H1 (cell line): Measurements from ENCODE around the gene TENT4A. TPM values are rescaled to one million over a fixed set of nuclear protein-coding genes. Genes with fewer than 3 reads are reported as not detected.

Experiments
- CTCF ChIA-PET: fragments of 300-600 bp; sonication (Branson Sonifier 250); formaldehyde crosslinking; loops from one replicate; lab custom pipeline; 2021; ENCODE audit not compliant: partially characterized antibody; lab: Charles Lee
- POLR2A ChIA-PET: fragments of 300-600 bp; sonication (Branson Sonifier 250); formaldehyde crosslinking; loops from one replicate; lab custom pipeline; 2021; ENCODE audit warnings: inconsistent platforms; ENCODE audit not compliant: partially characterized antibody; lab: Charles Lee
- DNase-seq, 2 experiments: peaks; one replicate each; pipeline versions ENCODE4 v3.0.0 to v3.0.0-alpha.2; 2010 to 2022; ENCODE audit warnings: low spot score in 2 of 2, low read depth in 1 of 2, mixed read lengths in 1 of 2
- FAIRE-seq: peaks from 2 replicates; lab custom pipeline; 2011; peaks lifted over from hg19 to GRCh38; lab: Jason Lieb, UNC
- H2AFZ ChIP-seq: 2 replicates; pipeline ENCODE4 v1.8.1; 2012; ENCODE audit warnings: low read length, inconsistent platforms
- H2AK5ac ChIP-seq: 2 replicates; pipeline ENCODE4 v1.6.1; 2013; ENCODE audit warnings: low read depth, low read length
- H2BK120ac ChIP-seq: replicated peaks from 2 replicates; pipeline ENCODE3; 2013; ENCODE audit warnings: low read depth, low read length, inconsistent platforms
- H2BK12ac ChIP-seq: 2 replicates; pipeline ENCODE4 v1.6.1; 2013; ENCODE audit warnings: low read depth, low read length
- H2BK15ac ChIP-seq: 2 replicates; pipeline ENCODE4 v1.6.1; 2013; ENCODE audit warnings: low read length
- H2BK20ac ChIP-seq: 2 replicates; pipeline ENCODE4 v1.6.1; 2013; ENCODE audit warnings: low read length
- H2BK5ac ChIP-seq: 2 replicates; pipeline ENCODE4 v1.6.1; 2013; ENCODE audit warnings: low read depth, low read length
- H3K14ac ChIP-seq: 2 replicates; pipeline ENCODE4 v1.6.1; 2013; ENCODE audit warnings: inconsistent platforms; ENCODE audit not compliant: insufficient read length
- H3K18ac ChIP-seq: 2 replicates; pipeline ENCODE4 v1.6.1; 2013; ENCODE audit warnings: low read length; ENCODE audit errors: extremely low read depth
- H3K23ac ChIP-seq: 2 replicates; pipeline ENCODE4 v1.6.1; 2013; ENCODE audit warnings: inconsistent platforms; ENCODE audit not compliant: insufficient read length
- H3K23me2 ChIP-seq: 2 replicates; pipeline ENCODE4 v1.6.1; 2013; ENCODE audit warnings: low read depth, low read length
- H3K27ac ChIP-seq: 2 replicates; pipeline ENCODE4 v1.6.1; 2011; ENCODE audit warnings: low read depth, low read length, inconsistent platforms
- H3K27me3 ChIP-seq, 4 experiments: replicated peaks in 1 of 4; 1 replicate in 1 of 4; 2 replicates in 3 of 4; pipeline versions ENCODE4 v1.6.1 to v1.8.1; 2011 to 2013; ENCODE audit warnings: low read length in 3 of 4, mild to moderate bottlenecking in 3 of 4, inconsistent platforms in 2 of 4, mixed read lengths in 2 of 4, moderate library complexity in 1 of 4; ENCODE audit not compliant: control insufficient read depth in 3 of 4, insufficient read depth in 3 of 4; ENCODE audit errors: extremely low read depth in 1 of 4
- H3K36me3 ChIP-seq, 4 experiments: 2 replicates each; pipeline versions ENCODE4 v1.6.1 to v1.8.1; 2011 to 2013; ENCODE audit warnings: mild to moderate bottlenecking in 4 of 4, low read length in 3 of 4, moderate library complexity in 2 of 4, control low read depth in 1 of 4, inconsistent platforms in 1 of 4; ENCODE audit not compliant: insufficient read depth in 4 of 4, control insufficient read depth in 2 of 4
- H3K4ac ChIP-seq: replicated peaks from 2 replicates; pipeline ENCODE3; 2013; ENCODE audit warnings: low read length, low read depth, mixed read lengths, inconsistent platforms; ENCODE audit not compliant: insufficient read length
- H3K4me1 ChIP-seq, 4 experiments: replicated peaks in 1 of 4; 1 replicate in 1 of 4; 2 replicates in 3 of 4; pipeline versions ENCODE4 v1.6.1 to v1.8.1; 2011 to 2013; ENCODE audit warnings: low read length in 3 of 4, inconsistent platforms in 2 of 4, mixed read lengths in 1 of 4; ENCODE audit not compliant: insufficient read depth in 4 of 4, control insufficient read depth in 3 of 4
- H3K4me2 ChIP-seq, 2 experiments: 2 replicates each; pipeline versions ENCODE4 v1.6.1 to v1.8.1; 2011 to 2013; ENCODE audit warnings: low read depth in 2 of 2, low read length in 2 of 2, control low read depth in 1 of 2, inconsistent platforms in 1 of 2, mild to moderate bottlenecking in 1 of 2; ENCODE audit not compliant: insufficient read depth in 1 of 2
- H3K4me3 ChIP-seq, 4 experiments: fragments of 200-600, 300-600 bp in 1 of 4; sonication (generic), shearing (Covaris generic), sonication (Bioruptor Twin) in 1 of 4; 2 replicates each; pipeline versions ENCODE4 v1.5.1 to v1.8.1; 2011 to 2016; ENCODE audit warnings: low read length in 4 of 4, low read depth in 3 of 4, control low read depth in 2 of 4, inconsistent platforms in 2 of 4, mild to moderate bottlenecking in 2 of 4, mixed read lengths in 1 of 4, moderate library complexity in 1 of 4; ENCODE audit not compliant: insufficient read depth in 2 of 4; ENCODE audit errors: extremely low read depth in 1 of 4
- H3K56ac ChIP-seq: replicated peaks from 2 replicates; pipeline ENCODE3; 2013; ENCODE audit warnings: low read depth, mild to moderate bottlenecking, mixed read lengths, low read length, inconsistent platforms; ENCODE audit not compliant: insufficient read length
- H3K79me1 ChIP-seq: 2 replicates; pipeline ENCODE4 v1.6.1; 2013; ENCODE audit warnings: low read depth, low read length, control low read depth
- H3K79me2 ChIP-seq, 2 experiments: 2 replicates each; pipeline versions ENCODE4 v1.6.1 to v1.8.1; 2012 to 2013; ENCODE audit warnings: low read length in 2 of 2, mild to moderate bottlenecking in 2 of 2, inconsistent platforms in 1 of 2; ENCODE audit not compliant: insufficient read depth in 2 of 2, control insufficient read depth in 1 of 2
- H3K9ac ChIP-seq, 4 experiments: replicated peaks in 1 of 4; 1 replicate in 1 of 4; 2 replicates in 3 of 4; pipeline versions ENCODE4 v1.6.1 to v1.8.1; 2011 to 2013; ENCODE audit warnings: low read depth in 3 of 4, low read length in 3 of 4, control low read depth in 2 of 4, mild to moderate bottlenecking in 2 of 4, moderate library complexity in 2 of 4, inconsistent platforms in 1 of 4; ENCODE audit errors: extremely low read depth in 1 of 4
- H3K9me3 ChIP-seq, 2 experiments: 2 replicates each; pipeline versions ENCODE4 v1.6.1 to v1.8.1; 2012 to 2013; ENCODE audit warnings: mild to moderate bottlenecking in 2 of 2, moderate library complexity in 2 of 2, control low read depth in 1 of 2, inconsistent platforms in 1 of 2, low read depth in 1 of 2, low read length in 1 of 2, mixed read lengths in 1 of 2; ENCODE audit not compliant: insufficient read depth in 2 of 2
- H4K20me1 ChIP-seq, 2 experiments: replicated peaks in 1 of 2; 2 replicates each; pipeline versions ENCODE3 to v1.8.1; 2011 to 2013; ENCODE audit warnings: inconsistent platforms in 2 of 2, low read length in 2 of 2, mild to moderate bottlenecking in 1 of 2; ENCODE audit not compliant: insufficient read depth in 2 of 2, control insufficient read depth in 1 of 2
- H4K5ac ChIP-seq: 2 replicates; pipeline ENCODE4 v1.6.1; 2013; ENCODE audit warnings: low read length, low read depth, mixed read lengths, inconsistent platforms; ENCODE audit not compliant: insufficient read length
- H4K8ac ChIP-seq: 2 replicates; pipeline ENCODE4 v1.8.0; 2013; ENCODE audit warnings: mild to moderate bottlenecking, moderate library complexity, low read length, inconsistent platforms; ENCODE audit not compliant: insufficient read depth; ENCODE audit errors: extremely low read depth
- H4K91ac ChIP-seq: replicated peaks from 2 replicates; pipeline ENCODE3; 2013; ENCODE audit warnings: low read length, mixed read lengths, inconsistent platforms; ENCODE audit not compliant: insufficient read length
- EGR1 ChIP-seq: IDR thresholded peaks from 2 replicates; pipeline ENCODE4 v1.6.1; 2011; ENCODE audit warnings: low read depth, low read length, borderline replicate concordance
- HDAC2 ChIP-seq, 2 experiments: fragments of 300-600 bp in 1 of 2; sonication (generic) in 1 of 2; IDR thresholded peaks; 2 replicates each; pipeline ENCODE4 v1.6.1; 2011 to 2012; ENCODE audit warnings: low read depth in 2 of 2, low read length in 2 of 2, mild to moderate bottlenecking in 2 of 2, moderate library complexity in 2 of 2, borderline replicate concordance in 1 of 2, inconsistent platforms in 1 of 2
- KDM4A ChIP-seq: IDR thresholded peaks from one replicate; pipeline ENCODE4 v1.7.1; 2012; ENCODE audit warnings: low read depth, mild to moderate bottlenecking, moderate library complexity, low read length, inconsistent platforms; ENCODE audit not compliant: severe bottlenecking
- MAFK ChIP-seq: IDR thresholded peaks from 2 replicates; pipeline ENCODE4 v1.6.1; 2012; ENCODE audit warnings: low read depth, mild to moderate bottlenecking, improper control_type of control experiment, low read length
- NANOG ChIP-seq: IDR thresholded peaks from 2 replicates; pipeline ENCODE4 v1.6.1; 2011; ENCODE audit warnings: low read length, low read depth, mild to moderate bottlenecking, inconsistent platforms; ENCODE audit not compliant: insufficient read depth, poor library complexity, severe bottlenecking
- RNF2 ChIP-seq: fragments of 200-900, 300-1000 bp; sonication (generic); IDR thresholded peaks from 2 replicates; pipeline ENCODE4 v1.7.1; 2016; ENCODE audit warnings: borderline replicate concordance, low read depth, mild to moderate bottlenecking, antibody characterized with exemption, low read length; ENCODE audit not compliant: poor library complexity, severe bottlenecking; ENCODE audit errors: missing control alignments
- SP1 ChIP-seq: IDR thresholded peaks from 2 replicates; pipeline ENCODE4 v1.6.1; 2011; ENCODE audit warnings: low read depth, low read length
- SUZ12 ChIP-seq: fragments of 200-600 bp; sonication (generic); IDR thresholded peaks from 2 replicates; pipeline ENCODE4 v1.6.1; 2012; ENCODE audit warnings: mild to moderate bottlenecking, inconsistent platforms, low read length, moderate library complexity, mixed read lengths
- WGBS, 2 experiments: shearing (Covaris generic) in 1 of 2; methylation state at CpG; one replicate each; pipeline versions ENCODE4 v1.1.6 to v1.1.7; 2013 to 2015; ENCODE audit warnings: low lambda C conversion rate in 2 of 2, mixed read lengths in 2 of 2, inconsistent platforms in 1 of 2, low coverage in 1 of 2, missing lambda C conversion rate in 1 of 2; ENCODE audit not compliant: insufficient replicate concordance in 2 of 2, insufficient coverage in 1 of 2, insufficient read length in 1 of 2; ENCODE audit errors: extremely low coverage in 1 of 2, missing lambda C conversion rate in 1 of 2; 5-methylcytosine and 5-hydroxymethylcytosine counted together
- polyA plus RNA-seq, 7 experiments: library from polyadenylated mRNA; depleted of rRNA in 3 of 7; stranded (reverse) in 5 of 7; unstranded in 2 of 7; fragments of >200 nt in 5 of 7; fragments of 200-250 nt in 2 of 7; gene quantifications; 1 replicate in 5 of 7; 2 replicates in 1 of 7; 4 replicates in 1 of 7; pipeline versions ENCODE4 v1.2.1 to v1.2.3, GENCODE V29; 2011 to 2013; ENCODE audit warnings: missing spikeins in 2 of 7, mixed read lengths in 2 of 7
- total RNA-seq: library from RNA; stranded (reverse); fragmentation: NEBNext Ultra II Directional; extraction: Animal tissue kit (Norgen Biotek cat#: 25700); gene quantifications from 2 replicates; pipeline ENCODE4 v1.2.1, GENCODE V29; 2021

The TENT4A gene
- total and polyA plus RNA-seq, 2 of the 8 experiments (the other 6 are each of a cell fraction or from before 2014, with no cell fraction given) = 8.9 to 25.1 TPM

DNA sequence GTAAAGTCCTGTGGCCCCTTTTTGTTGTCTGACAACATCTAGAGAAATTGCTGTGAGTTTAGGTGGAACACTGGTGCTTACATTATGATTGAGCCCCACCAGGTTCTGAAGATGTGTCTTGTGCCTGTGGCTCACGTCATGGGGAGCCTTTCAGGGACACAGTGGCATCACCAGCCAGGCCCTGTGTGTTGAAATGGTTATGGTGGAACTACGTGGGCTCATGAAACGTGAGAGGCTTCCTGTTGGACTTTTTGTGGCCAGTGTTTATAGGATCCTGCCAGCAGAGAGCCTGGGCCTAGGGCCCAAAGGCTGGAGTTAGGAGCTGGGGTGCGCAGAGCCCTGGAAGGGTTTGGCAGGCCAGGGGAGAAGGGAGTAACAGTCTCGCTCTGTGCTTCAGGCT lies 46.8 kb downstream of the TENT4A start:
- no peak overlapping the region for H2BK20ac ChIP-seq
- POLR2A ChIA-PET = interaction anchor here (1.0 kb wide), 1 partner anchor 127 kb away, joined by 5 read pairs; the partner anchor contains the start of genes NSUN2 and SRD5A1
- H4K8ac ChIP-seq = no peak overlapping the region
- H3K4me3 ChIP-seq = no peak overlapping the region
- H3K4me2 ChIP-seq = no peak overlapping the region
- H3K23me2 ChIP-seq = 0 out of 2 replicates have a peak, but pooled peaks cover 2% of the 10 kb centered on the region
- no peak overlapping the region for H3K4ac ChIP-seq
- peaks cover 6 to 17% (median 8%) of the 10 kb centered on the region in 4 experiments; a peak in 7 of 8 replicates for H3K36me3 ChIP-seq
- no peak overlapping the region for H3K9ac ChIP-seq
- H2BK120ac ChIP-seq = no peak overlapping the region
- H2AK5ac ChIP-seq = no peak overlapping the region
- DNase-seq = no peak
- no peaks in the 10 kb centered on the region; the same call in 1 of the 2 replicates for H3K79me1 ChIP-seq
- no peak overlapping the region for H2AFZ ChIP-seq
- H4K91ac ChIP-seq = no peak overlapping the region
- no peak overlapping the region for H3K14ac ChIP-seq
- H3K18ac ChIP-seq = no peak overlapping the region
- no peak for FAIRE-seq
- no peak overlapping the region for H3K56ac ChIP-seq
- peaks cover 0 to 4% of the 10 kb centered on the region in 2 experiments for H4K20me1 ChIP-seq
- CTCF ChIA-PET = interaction anchor here (0.5 to 1.8 kb wide), 6 partner anchors 10 to 802 kb away, joined by 3 to 6 read pairs (median 3); no protein-coding TSS in a partner anchor
- 88% methylated on average over 5 of the region's 5 CpGs; no CpG with 5 or more reads in 1 of the 2 experiments for WGBS, 2 experiments
- H3K79me2 ChIP-seq = no peaks in the 10 kb centered on the region
- H3K9me3 ChIP-seq = no peaks in the 10 kb centered on the region
- no peak overlapping the region for H3K27ac ChIP-seq
- no peak overlapping the region for H2BK15ac ChIP-seq
- 0 out of 2 replicates have a peak overlapping the region, but pooled peaks have one; percentile 35 for H2BK5ac ChIP-seq
- no peaks in the 10 kb centered on the region for H3K4me1 ChIP-seq
- no peaks in the 10 kb centered on the region for H3K27me3 ChIP-seq
- H4K5ac ChIP-seq = no peak overlapping the region
- TF ChIP-seq SP1 (no peak), SUZ12 (no peak), NANOG (no peak), RNF2 (no peak), HDAC2 (IDR thresholded peaks at IDR 0.05; ENCODE audit: borderline replicate concordance in 1 of 2, low read depth in 2 of 2, low read length in 2 of 2) (no peak), KDM4A (no peak), EGR1 (no peak), MAFK (no peak)
- H3K23ac ChIP-seq = no peak overlapping the region
- H2BK12ac ChIP-seq = 0 out of 2 replicates have a peak overlapping the region, but pooled peaks have one; percentile 17
